Endothelial cell (in vitro differentiated cells): ENCODE results near the gene SAPCD1. TPM values are rescaled to one million over a fixed set of nuclear protein-coding genes. Genes with fewer than 3 reads are reported as not detected.
A peak's percentile ranks its signal among the peaks of the same experiment; 100 is the strongest.

Source experiments
- DNase-seq: peaks from one replicate; pipeline ENCODE4 v3.0.0; 2021; ENCODE audit warnings: low spot score
- H3K27ac Mint-ChIP-seq: one replicate; pipeline ENCODE4 v1.8.0; 2021; ENCODE audit warnings: mixed read lengths, inconsistent platforms; ENCODE audit not compliant: unreplicated experiment
- H3K27me3 Mint-ChIP-seq: one replicate; pipeline ENCODE4 v1.8.0; 2021; ENCODE audit warnings: mild to moderate bottlenecking, moderate library complexity, mixed read lengths, inconsistent platforms; ENCODE audit not compliant: unreplicated experiment
- H3K36me3 Mint-ChIP-seq: one replicate; pipeline ENCODE4 v1.8.0; 2021; ENCODE audit warnings: mild to moderate bottlenecking, low read depth, mixed read lengths, inconsistent platforms; ENCODE audit not compliant: unreplicated experiment
- H3K4me1 Mint-ChIP-seq: one replicate; pipeline ENCODE4 v1.8.0; 2021; ENCODE audit warnings: mild to moderate bottlenecking, mixed read lengths, inconsistent platforms; ENCODE audit not compliant: unreplicated experiment
- H3K4me3 Mint-ChIP-seq: one replicate; pipeline ENCODE4 v1.8.0; 2021; ENCODE audit warnings: mild to moderate bottlenecking, mixed read lengths, inconsistent platforms; ENCODE audit not compliant: unreplicated experiment
- H3K9me3 Mint-ChIP-seq: one replicate; pipeline ENCODE4 v1.8.0; 2021; ENCODE audit warnings: mixed read lengths, inconsistent platforms; ENCODE audit not compliant: unreplicated experiment
- total RNA-seq: library from RNA; stranded (reverse); fragmentation: NEBNext Ultra II Directional; extraction: Animal tissue kit (Norgen Biotek cat#: 25700); gene quantifications from one replicate; pipeline ENCODE4 v1.2.1, GENCODE V29; 2021; ENCODE audit not compliant: unreplicated experiment
- TF ChIP-seq, protein P1 (sequence below): fragments of 200-600 bp; sonication (generic); IDR thresholded peaks from one replicate; pipeline ENCODE4 v1.5.0; 2021; ENCODE audit warnings: antibody characterized with exemption; ENCODE audit not compliant: unreplicated experiment

Gene SAPCD1
- total RNA-seq, 1 donor from 2014 or later = 2.4 TPM

DNA sequence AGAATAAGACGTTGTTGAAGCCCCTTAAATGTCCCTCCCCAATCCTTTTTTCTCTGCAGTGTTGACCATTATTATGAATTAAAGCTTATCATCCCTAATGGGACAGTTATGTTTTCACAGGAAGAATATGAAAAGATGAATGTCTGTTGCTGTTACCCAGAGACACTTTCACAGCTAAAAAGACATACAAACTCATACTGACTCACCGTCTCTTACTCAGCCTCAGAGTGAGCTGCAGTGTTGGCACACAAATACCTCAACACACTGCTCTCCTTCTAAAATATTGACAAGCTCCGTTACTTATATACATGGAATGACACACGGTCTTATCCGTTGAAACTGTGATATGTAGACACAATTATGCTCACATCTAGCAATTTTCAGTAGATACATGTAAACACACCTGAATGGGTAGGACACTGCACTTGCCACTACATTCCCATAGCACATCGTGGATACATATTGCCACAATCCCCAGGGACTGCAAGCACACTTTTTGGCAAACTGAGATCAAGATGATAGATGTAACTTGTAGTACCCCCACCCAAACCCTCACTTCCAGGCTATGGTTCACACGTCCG is 9.6 kb upstream of the SAPCD1 start:
- H3K27ac Mint-ChIP-seq = no peak overlapping the region
- no peaks in the 10 kb centered on the region for H3K36me3 Mint-ChIP-seq
- no peaks in the 10 kb centered on the region for H3K27me3 Mint-ChIP-seq

DNA sequence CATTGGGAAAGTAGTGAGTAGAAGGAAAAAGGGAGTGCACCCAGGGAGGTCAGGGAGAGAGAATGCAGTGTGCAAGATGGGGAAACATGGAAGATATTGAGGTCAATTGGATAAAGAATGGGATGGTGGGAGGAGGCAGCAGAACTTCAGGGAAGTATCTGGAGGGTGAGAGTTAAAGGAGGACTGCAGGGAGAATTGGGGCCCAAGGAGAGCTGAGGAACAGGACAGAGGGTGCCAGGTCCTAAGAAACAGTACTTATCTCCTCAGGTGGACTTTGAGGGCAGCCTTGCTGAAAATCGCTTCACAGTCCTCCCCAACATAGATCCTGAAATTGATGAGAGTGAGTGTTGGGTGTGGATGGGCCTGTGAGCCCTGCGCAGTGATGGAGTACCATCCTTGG is 4.2 kb upstream of the SAPCD1 start:
- Mint-ChIP-seq H3K4me1 (peaks cover 5% of the 10 kb centered on the region), H3K36me3 (peaks cover 17% of the 10 kb centered on the region), H3K9me3 (no peaks in the 10 kb centered on the region), H3K4me3 (no peak overlapping the region), H3K27me3 (peaks cover 4% of the 10 kb centered on the region), H3K27ac (no peak overlapping the region)
- DNase-seq = no peak
- TF ChIP-seq, protein P1, sequence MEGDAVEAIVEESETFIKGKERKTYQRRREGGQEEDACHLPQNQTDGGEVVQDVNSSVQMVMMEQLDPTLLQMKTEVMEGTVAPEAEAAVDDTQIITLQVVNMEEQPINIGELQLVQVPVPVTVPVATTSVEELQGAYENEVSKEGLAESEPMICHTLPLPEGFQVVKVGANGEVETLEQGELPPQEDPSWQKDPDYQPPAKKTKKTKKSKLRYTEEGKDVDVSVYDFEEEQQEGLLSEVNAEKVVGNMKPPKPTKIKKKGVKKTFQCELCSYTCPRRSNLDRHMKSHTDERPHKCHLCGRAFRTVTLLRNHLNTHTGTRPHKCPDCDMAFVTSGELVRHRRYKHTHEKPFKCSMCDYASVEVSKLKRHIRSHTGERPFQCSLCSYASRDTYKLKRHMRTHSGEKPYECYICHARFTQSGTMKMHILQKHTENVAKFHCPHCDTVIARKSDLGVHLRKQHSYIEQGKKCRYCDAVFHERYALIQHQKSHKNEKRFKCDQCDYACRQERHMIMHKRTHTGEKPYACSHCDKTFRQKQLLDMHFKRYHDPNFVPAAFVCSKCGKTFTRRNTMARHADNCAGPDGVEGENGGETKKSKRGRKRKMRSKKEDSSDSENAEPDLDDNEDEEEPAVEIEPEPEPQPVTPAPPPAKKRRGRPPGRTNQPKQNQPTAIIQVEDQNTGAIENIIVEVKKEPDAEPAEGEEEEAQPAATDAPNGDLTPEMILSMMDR = no peak

More for the DNA sequence above, 9.6 kb upstream of the SAPCD1 start:
- TF ChIP-seq, protein P1 = no peak
- no peak overlapping the region for H3K4me3 Mint-ChIP-seq
- no peaks in the 10 kb centered on the region for H3K9me3 Mint-ChIP-seq
- no peaks in the 10 kb centered on the region for H3K4me1 Mint-ChIP-seq
- no peak for DNase-seq

DNA sequence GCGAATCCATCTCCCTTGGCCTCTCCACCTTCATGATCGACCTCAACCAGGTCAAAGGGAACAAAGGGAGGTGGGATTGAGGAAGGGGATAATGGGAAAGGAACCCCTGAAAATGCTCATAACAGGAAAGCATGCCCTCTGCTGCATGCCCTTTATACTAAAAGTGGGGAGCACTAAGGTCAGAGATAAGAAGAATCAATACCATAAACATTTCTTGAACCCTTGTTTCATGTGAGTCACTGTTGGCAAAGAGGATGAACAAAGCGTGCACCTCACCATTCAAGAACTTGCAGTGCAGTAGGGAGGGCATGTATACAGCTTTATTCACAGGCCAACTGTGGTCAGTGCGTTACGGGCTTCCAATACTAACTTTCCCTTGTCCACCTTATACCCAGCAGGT is 1.7 kb upstream of the SAPCD1 start:
- peaks cover 24% of the 10 kb centered on the region for H3K36me3 Mint-ChIP-seq
- H3K4me1 Mint-ChIP-seq = peaks cover 13% of the 10 kb centered on the region
- TF ChIP-seq, protein P1 = no peak
- H3K27me3 Mint-ChIP-seq = peaks cover 7% of the 10 kb centered on the region
- H3K4me3 Mint-ChIP-seq = peak overlapping the region; percentile 67
- no peak overlapping the region for H3K27ac Mint-ChIP-seq
- no peaks in the 10 kb centered on the region for H3K9me3 Mint-ChIP-seq
- no peak for DNase-seq

DNA sequence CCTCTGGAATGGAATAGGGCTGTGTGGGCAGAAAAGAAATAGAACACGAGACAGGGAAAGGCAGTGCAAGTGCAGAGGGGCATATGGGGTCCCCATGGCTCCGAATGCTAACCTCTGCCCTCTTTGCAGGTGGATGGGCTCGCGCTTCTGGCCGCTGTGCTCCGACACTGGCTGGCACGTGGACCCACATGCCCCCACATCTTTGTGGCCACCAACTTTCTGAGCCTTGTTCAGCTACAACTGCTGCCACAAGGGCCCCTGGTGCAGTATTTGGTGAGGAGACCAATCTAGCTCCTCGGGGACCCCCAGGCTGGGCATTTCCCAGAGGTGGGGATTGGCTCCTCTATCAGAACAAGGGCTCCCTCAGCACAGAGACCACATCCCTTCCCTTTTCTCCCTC is 1.1 kb upstream of the SAPCD1 start:
- TF ChIP-seq, protein P1 = no peak
- H3K27me3 Mint-ChIP-seq = peaks cover 7% of the 10 kb centered on the region
- DNase-seq = no peak
- no peaks in the 10 kb centered on the region for H3K9me3 Mint-ChIP-seq
- no peak overlapping the region for H3K27ac Mint-ChIP-seq
- H3K4me3 Mint-ChIP-seq = no peak overlapping the region
- peaks cover 13% of the 10 kb centered on the region for H3K4me1 Mint-ChIP-seq
- peaks cover 24% of the 10 kb centered on the region for H3K36me3 Mint-ChIP-seq

DNA sequence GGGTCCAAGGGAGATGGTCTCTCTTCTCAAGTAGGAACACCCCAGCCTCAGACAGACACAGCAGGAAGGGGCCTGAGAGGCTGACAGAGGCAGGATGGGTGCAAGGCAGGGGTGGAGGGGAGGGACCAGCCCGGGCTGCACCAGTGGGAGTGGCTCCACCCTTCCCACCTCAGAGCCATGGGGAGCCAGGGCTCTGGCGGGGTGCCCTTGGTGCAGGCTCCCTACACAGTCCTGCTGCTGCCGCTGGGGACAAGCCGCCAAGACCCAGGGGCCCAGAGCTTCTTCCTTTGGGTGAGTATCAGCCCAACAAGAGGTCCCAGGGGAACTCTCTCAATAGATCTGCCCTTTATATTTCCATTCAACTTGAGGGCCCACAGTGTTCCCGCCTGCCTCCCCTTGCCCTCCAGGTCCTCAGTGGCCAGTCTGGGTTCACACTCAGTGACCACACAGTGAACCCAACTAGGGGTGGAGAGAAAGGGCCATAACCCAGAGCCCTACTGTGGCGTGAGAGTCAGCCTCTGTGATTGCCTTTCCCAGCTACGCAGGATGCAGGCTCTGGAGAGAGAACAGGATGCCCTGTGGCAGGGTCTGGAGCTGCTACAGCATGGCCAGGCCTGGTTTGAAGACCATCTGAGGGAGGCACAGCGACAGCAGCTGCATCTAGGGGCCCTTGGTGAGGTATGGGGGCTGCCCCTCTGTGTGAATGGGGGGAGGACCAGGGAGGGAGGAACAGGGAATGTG is 592 bp downstream of the SAPCD1 start:
- TF ChIP-seq, protein P1 = no peak
- Mint-ChIP-seq H3K9me3 (no peaks in the 10 kb centered on the region), H3K27ac (peak overlapping the region; percentile 91), H3K4me3 (peak overlapping the region; percentile 78), H3K27me3 (peaks cover 7% of the 10 kb centered on the region), H3K36me3 (peaks cover 24% of the 10 kb centered on the region), H3K4me1 (peaks cover 21% of the 10 kb centered on the region)
- DNase-seq = no peak
